Fibroblast of skin of back (primary cell): ENCODE data around the gene YPEL1.
"Not testable (repeated sequence)": the region's sequence is repeated elsewhere in the genome, so short reads cannot be mapped to it uniquely, and the experiment has no call there.

Experiments
- DNase-seq: peaks from one replicate; pipeline ENCODE4 v3.0.0-alpha.2; 2013

YPEL1 gene

GRCh38 chr22:21682385-21683175 is 53.0 kb downstream of the YPEL1 start:
- no peak for DNase-seq

GRCh38 chr22:21681566-21682370 is 53.8 kb downstream of the YPEL1 start:
- no peak for DNase-seq

- DNase-seq = no peak
These were observed 54.6 kb downstream of the YPEL1 start for GRCh38 chr22:21680830-21681565.

GRCh38 chr22:21679383-21679782 is 56.2 kb downstream of the YPEL1 start:
- no peak for DNase-seq

- not testable (repeated sequence) for DNase-seq
These were observed 56.8 kb downstream of the YPEL1 start for GRCh38 chr22:21678842-21679241.

- no peak for DNase-seq
These were observed 57.8 kb downstream of the YPEL1 start for GRCh38 chr22:21677606-21678443.

GRCh38 chr22:21674638-21675245 is 60.9 kb downstream of the YPEL1 start:
- DNase-seq = no peak

GRCh38 chr22:21673534-21674321 is 61.9 kb downstream of the YPEL1 start:
- DNase-seq = no peak

GRCh38 chr22:21672107-21672629 is 63.4 kb downstream of the YPEL1 start:
- DNase-seq = no peak

GRCh38 chr22:21669026-21669425 is 66.6 kb downstream of the YPEL1 start:
- no peak for DNase-seq

- no peak for DNase-seq
These were observed 68.8 kb downstream of the YPEL1 start for GRCh38 chr22:21666786-21667185.

GRCh38 chr22:21665047-21665851 is 70.3 kb downstream of the YPEL1 start:
- DNase-seq = no peak

GRCh38 chr22:21663738-21664137 is 71.9 kb downstream of the YPEL1 start:
- DNase-seq = no peak

- DNase-seq = no peak
These were observed 73.6 kb downstream of the YPEL1 start for GRCh38 chr22:21661991-21662390.

GRCh38 chr22:21660904-21661303 is 74.7 kb downstream of the YPEL1 start:
- no peak for DNase-seq

- DNase-seq = no peak
These were observed 75.6 kb downstream of the YPEL1 start for GRCh38 chr22:21659864-21660525.

- DNase-seq = peak; percentile 52
These were observed 78.1 kb downstream of the YPEL1 start for GRCh38 chr22:21657360-21658032.

- no peak for DNase-seq
These were observed 78.6 kb downstream of the YPEL1 start for GRCh38 chr22:21657020-21657359.
